Lower lobe of right lung (tissue), 2 donors: ENCODE measurements around the gene MRPS25. TPM values are rescaled to one million over a fixed set of nuclear protein-coding genes. Genes with fewer than 3 reads are reported as not detected.
"Not testable (repeated sequence)": the region's sequence is repeated elsewhere in the genome, so short reads cannot be mapped to it uniquely, and the experiment has no call there.

ENCODE experiments used
- ATAC-seq, 2 donors: fragments of 200-7000 bp; cut with Tn5 transposase; one replicate each; pipeline ENCODE4 v1.9.1; 2020 to 2022; ENCODE audit warnings: mild to moderate bottlenecking in 2 of 2, moderate library complexity in 2 of 2
- DNase-seq: peaks from one replicate; pipeline ENCODE4 v3.0.0-alpha.2; 2020
- H3K27ac ChIP-seq: fragments of 200-600 bp; one replicate; pipeline ENCODE4 v1.8.0; 2022
- H3K27me3 ChIP-seq: fragments of 200-600 bp; one replicate; pipeline ENCODE4 v1.8.0; 2022; ENCODE audit warnings: low read depth
- H3K36me3 ChIP-seq: fragments of 200-600 bp; one replicate; pipeline ENCODE4 v1.8.0; 2022; ENCODE audit warnings: mild to moderate bottlenecking
- H3K4me1 ChIP-seq: fragments of 200-600 bp; one replicate; pipeline ENCODE4 v1.8.0; 2022
- H3K4me3 ChIP-seq: fragments of 200-600 bp; one replicate; pipeline ENCODE4 v1.8.0; 2022; ENCODE audit warnings: mild to moderate bottlenecking
- H3K9me3 ChIP-seq: fragments of 200-600 bp; one replicate; pipeline ENCODE4 v1.8.0; 2022
- CTCF ChIP-seq: fragments of 200-600 bp; IDR thresholded peaks from one replicate; pipeline ENCODE4 v1.8.0; 2022; ENCODE audit warnings: antibody characterized with exemption, mild to moderate bottlenecking
- intact Hi-C: fragments of 100-400 bp; cut with DNase I; formaldehyde crosslinking; loops from one replicate; pipeline ENCODE4 v1.11.0; 2022
- total RNA-seq: library from RNA; stranded (reverse); fragmentation: NEBNext Ultra II Directional; extraction: Animal tissue kit (Norgen Biotek cat#: 25700); gene quantifications from one replicate; pipeline ENCODE4 v1.2.1, GENCODE V29; 2021
- donor health status: DM: no; HTN: yes; CAD: no; lungs with severe emphysema.

Gene MRPS25
- total RNA-seq, 1 donor from 2014 or later: 73.5 TPM

GRCh38 chr3:15007681-15008141, 57.4 kb downstream of the MRPS25 start:
- no peak for TF ChIP-seq CTCF
- Histone ChIP-seq H3K4me1 (peaks cover 5% of the 10 kb centered on the region), H3K27me3 (no peaks in the 10 kb centered on the region), H3K4me3 (no peak overlapping the region), H3K27ac (no peak overlapping the region), H3K9me3 (no peaks in the 10 kb centered on the region), H3K36me3 (peaks cover 62% of the 10 kb centered on the region)
- DNase-seq (no peak), ATAC-seq (peak; percentile 71 to 86)
- intact Hi-C loops: no loop called here

GRCh38 chr3:14999182-14999581, 65.9 kb downstream of the MRPS25 start:
- H3K4me1 ChIP-seq, ATAC-seq, H3K4me3 ChIP-seq, intact Hi-C loops, H3K9me3 ChIP-seq, H3K27ac ChIP-seq, H3K27me3 ChIP-seq, DNase-seq: not testable (repeated sequence)
- peaks cover 22% of the 10 kb centered on the region for H3K36me3 ChIP-seq

Other genes with a start within 250 kb of the MRPS25 start
- gene FGD5, start 246.4 kb downstream of the MRPS25 start, total RNA-seq: 85.0 TPM
- 56.7 TPM for gene NR2C2, start 117.7 kb downstream of the MRPS25 start, total RNA-seq
- gene RBSN, start 33.8 kb upstream of the MRPS25 start, total RNA-seq: 29.7 TPM
- 49.4 TPM for gene CAPN7, start 140.9 kb upstream of the MRPS25 start, total RNA-seq